ENCODE measurements around the gene SLC1A3.
"Not testable (repeated sequence)": the region's sequence is repeated elsewhere in the genome, so short reads cannot be mapped to it uniquely, and the experiment has no call there.

The SLC1A3 gene

GRCh38 chr5:36571401-36572042 is 34.9 kb upstream of the SLC1A3 start:
- Mint-ChIP-seq H3K27me3 (ENCODE audit: low read depth, poor library complexity) (no peaks in the 10 kb centered on the region), H3K27ac (no peak overlapping the region), H3K4me1 (no peaks in the 10 kb centered on the region), H3K9me3 (no peaks in the 10 kb centered on the region), H3K36me3 (ENCODE audit: low read depth) (no peaks in the 10 kb centered on the region), H3K4me3 (no peak overlapping the region)
- no peak for TF ChIP-seq CTCF (IDR thresholded peaks at IDR 0.05)
- DNase-seq = no peak

- TF ChIP-seq CTCF (IDR thresholded peaks at IDR 0.05) = no peak
- Mint-ChIP-seq H3K36me3 (ENCODE audit: low read depth) (no peaks in the 10 kb centered on the region), H3K27me3 (ENCODE audit: low read depth, poor library complexity) (no peaks in the 10 kb centered on the region), H3K4me1 (no peaks in the 10 kb centered on the region), H3K27ac (no peak overlapping the region), H3K4me3 (no peak overlapping the region), H3K9me3 (no peaks in the 10 kb centered on the region)
- no peak for DNase-seq
These were observed 33.0 kb upstream of the SLC1A3 start for GRCh38 chr5:36573438-36573837.

GRCh38 chr5:36575361-36575781 is 31.0 kb upstream of the SLC1A3 start:
- TF ChIP-seq CTCF (IDR thresholded peaks at IDR 0.05) = no peak
- H3K9me3 Mint-ChIP-seq = no peaks in the 10 kb centered on the region
- no peaks in the 10 kb centered on the region for H3K27me3 Mint-ChIP-seq (ENCODE audit: low read depth, poor library complexity)
- H3K4me1 Mint-ChIP-seq = no peaks in the 10 kb centered on the region
- H3K4me3 Mint-ChIP-seq = no peak overlapping the region
- H3K27ac Mint-ChIP-seq = no peak overlapping the region
- H3K36me3 Mint-ChIP-seq (ENCODE audit: low read depth) = no peaks in the 10 kb centered on the region
- DNase-seq = no peak

GRCh38 chr5:36576721-36577120 is 29.7 kb upstream of the SLC1A3 start:
- Mint-ChIP-seq H3K9me3 (no peaks in the 10 kb centered on the region), H3K4me3 (no peak overlapping the region), H3K27me3 (ENCODE audit: low read depth, poor library complexity) (no peaks in the 10 kb centered on the region), H3K36me3 (ENCODE audit: low read depth) (no peaks in the 10 kb centered on the region), H3K27ac (no peak overlapping the region), H3K4me1 (no peaks in the 10 kb centered on the region)
- no peak for DNase-seq
- no peak for TF ChIP-seq CTCF (IDR thresholded peaks at IDR 0.05)

GRCh38 chr5:36579858-36580257 is 26.5 kb upstream of the SLC1A3 start:
- H3K27me3 Mint-ChIP-seq (ENCODE audit: low read depth, poor library complexity); H3K4me1 Mint-ChIP-seq; H3K36me3 Mint-ChIP-seq (ENCODE audit: low read depth); DNase-seq; H3K4me3 Mint-ChIP-seq; H3K27ac Mint-ChIP-seq; H3K9me3 Mint-ChIP-seq: not testable (repeated sequence)

- no peak overlapping the region for H3K27ac Mint-ChIP-seq
- TF ChIP-seq CTCF (IDR thresholded peaks at IDR 0.05) = no peak
- H3K27me3 Mint-ChIP-seq (ENCODE audit: low read depth, poor library complexity) = no peaks in the 10 kb centered on the region
- H3K36me3 Mint-ChIP-seq (ENCODE audit: low read depth) = no peaks in the 10 kb centered on the region
- peaks cover 10% of the 10 kb centered on the region for H3K4me1 Mint-ChIP-seq
- DNase-seq = no peak
- no peak overlapping the region for H3K4me3 Mint-ChIP-seq
- H3K9me3 Mint-ChIP-seq = no peaks in the 10 kb centered on the region
These were observed 25.3 kb upstream of the SLC1A3 start for GRCh38 chr5:36581070-36581469.

All from nephron progenitor cell (in vitro differentiated cells).